CD4-positive, alpha-beta T cell treated with Interleukin-6 at 100 ng/mL for 8 hours (primary cell): Measurements from ENCODE around the gene CST11.
"Not testable (repeated sequence)": the region's sequence is repeated elsewhere in the genome, so short reads cannot be mapped to it uniquely, and the experiment has no call there.

ENCODE experiments used
- DNase-seq: peaks from one replicate; pipeline ENCODE4 v3.0.0-alpha.2; 2020; ENCODE audit warnings: mixed read lengths, low spot score

Gene CST11, protein sequence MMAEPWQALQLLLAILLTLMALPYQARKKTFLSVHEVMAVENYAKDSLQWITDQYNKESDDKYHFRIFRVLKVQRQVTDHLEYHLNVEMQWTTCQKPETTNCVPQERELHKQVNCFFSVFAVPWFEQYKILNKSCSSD

DNA sequence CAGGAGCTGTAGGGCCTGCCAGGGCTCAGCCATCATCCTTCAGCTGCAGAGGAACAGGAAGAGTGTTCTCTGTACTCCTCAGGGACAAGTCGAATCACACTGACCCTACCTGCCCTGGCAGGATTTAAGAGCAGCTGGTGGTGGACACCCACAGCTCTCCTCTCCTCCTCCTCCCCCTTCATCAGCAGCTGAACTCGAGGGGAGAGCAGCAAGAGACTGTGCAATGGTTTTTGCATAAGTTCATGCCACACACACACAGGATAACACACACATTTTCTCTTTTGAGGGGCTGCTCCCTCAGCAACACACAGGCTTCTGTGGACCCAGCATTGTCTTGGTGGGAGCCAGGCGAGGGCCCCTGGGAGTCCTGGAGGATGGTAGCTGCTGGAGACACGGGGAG, at the start of gene CST11:
CST11 (minus strand) TSS at position 101 of the 400 bp plus-strand sequence; CDS start at position 36, 65 bp downstream.
- no peak for DNase-seq

DNA sequence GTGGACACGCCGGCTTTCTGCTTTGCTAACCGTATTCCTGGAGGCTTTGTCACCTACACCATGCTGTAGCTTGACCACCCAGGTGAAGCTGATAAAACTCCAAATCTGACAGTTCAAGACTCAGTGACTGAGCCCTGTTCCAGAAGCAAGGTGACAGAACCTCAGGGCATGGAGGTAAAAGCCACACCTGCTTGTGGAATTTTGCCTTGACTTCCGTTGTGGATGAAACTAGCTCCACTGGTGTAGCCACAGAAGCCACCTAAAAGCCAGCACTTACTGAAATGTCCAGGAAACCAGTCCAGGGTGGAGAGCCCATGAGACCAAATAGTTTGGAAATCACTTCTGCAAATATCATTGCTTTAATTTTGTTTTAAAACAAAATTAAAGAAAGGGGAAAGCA, 49.2 kb upstream of the CST11 start:
- DNase-seq = no peak

GRCh38 chr20:23497536-23497935, 44.9 kb upstream of the CST11 start:
- no peak for DNase-seq

DNA sequence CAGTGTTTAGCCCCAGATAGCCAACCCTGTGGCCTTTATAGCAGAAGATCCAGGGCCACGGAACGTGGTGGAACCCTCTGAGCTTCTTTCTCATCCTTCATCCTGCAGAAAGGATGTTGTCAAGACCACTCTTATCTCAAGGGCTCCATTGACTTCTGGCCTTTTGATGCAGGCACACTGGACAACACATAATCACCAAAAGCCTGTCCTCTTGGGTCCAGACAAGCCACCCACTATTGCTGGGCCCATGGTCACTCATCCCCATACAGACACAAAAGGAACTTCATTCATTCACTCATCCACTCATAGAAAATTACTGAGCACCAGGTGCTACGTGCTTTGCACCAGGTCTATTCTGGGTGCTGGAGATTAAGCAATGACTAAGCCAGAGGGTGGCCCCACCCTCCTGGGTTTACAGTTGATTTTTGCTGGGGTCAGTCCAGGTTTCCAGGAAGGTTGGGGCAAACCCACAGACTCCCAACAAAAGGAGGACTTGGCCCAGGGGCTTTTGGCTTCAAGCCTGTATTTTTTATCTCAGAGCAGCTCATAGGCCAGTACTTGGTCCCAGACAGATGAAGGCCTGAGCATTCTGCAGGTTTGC, 40.6 kb upstream of the CST11 start:
- DNase-seq = no peak

- DNase-seq = no peak
Observed at GRCh38 chr20:23492292-23492691, 39.6 kb upstream of the CST11 start.

GRCh38 chr20:23490817-23491216, 38.1 kb upstream of the CST11 start, which contains the start of gene CST8:
TSS of gene CST8 (plus strand) at chr20:23491117. CDS start at chr20:23491668, 551 bp downstream.
- no peak for DNase-seq

DNA sequence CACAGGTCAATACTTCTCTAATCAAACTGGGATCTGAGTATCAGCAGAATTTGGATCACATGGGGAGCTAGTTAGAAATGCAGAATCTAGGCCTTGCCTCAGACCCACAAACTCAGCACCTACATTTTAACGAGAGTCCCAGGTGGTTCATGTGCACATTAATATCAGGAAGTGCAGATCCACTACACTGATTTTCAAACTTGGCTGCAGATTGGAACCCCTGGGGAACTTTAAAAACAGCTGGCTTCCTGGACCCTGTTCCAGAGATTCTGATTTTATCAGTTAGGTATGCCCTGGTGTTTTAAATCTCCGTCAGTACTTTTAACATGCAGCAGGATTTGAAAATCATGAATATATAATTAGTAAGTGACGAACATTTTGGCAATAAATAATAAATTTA, 36.3 kb upstream of the CST11 start:
- DNase-seq = no peak

DNA sequence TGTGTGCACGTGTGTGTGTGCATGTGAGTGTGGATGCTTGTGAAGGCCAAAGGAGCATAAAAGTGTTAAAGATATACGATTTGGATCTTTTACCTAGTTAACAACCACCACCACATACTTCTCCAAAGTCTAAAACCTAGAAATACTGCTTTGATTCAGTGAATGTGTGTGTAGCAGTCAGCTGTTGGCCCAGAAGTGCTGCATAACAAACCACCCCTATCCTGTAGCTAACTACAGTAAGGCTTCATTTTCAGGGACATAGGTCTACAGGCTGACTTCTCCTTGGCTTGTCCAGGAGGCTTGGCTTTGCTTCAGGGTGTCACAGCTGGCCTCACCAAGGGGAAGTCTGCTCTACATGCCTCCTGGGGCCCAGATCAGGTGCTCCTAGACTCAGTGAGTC, 35.8 kb upstream of the CST11 start:
- no peak for DNase-seq

GRCh38 chr20:23484081-23484480, 31.4 kb upstream of the CST11 start:
- DNase-seq = no peak

DNA sequence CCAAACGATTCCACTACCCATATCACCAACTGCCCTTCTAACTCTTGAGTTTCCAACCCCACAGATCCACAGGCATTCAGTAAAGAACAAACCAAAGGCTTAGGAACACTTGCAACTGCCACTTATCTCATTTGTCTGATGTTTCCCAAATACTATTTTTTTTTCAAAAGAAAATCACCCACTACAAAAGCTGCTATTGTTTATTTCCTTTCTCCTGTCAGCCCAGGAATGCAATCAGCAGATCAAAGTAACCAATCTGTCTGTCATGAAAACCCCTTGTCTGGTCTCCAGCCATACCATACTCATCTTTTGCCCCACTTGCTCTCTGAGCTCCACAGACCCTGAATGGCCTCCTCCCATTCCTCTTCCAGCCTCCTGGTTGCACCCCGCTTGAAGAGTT, 29.5 kb upstream of the CST11 start:
- DNase-seq = no peak

- no peak for DNase-seq
Observed at GRCh38 chr20:23479043-23479442, 26.4 kb upstream of the CST11 start.

- no peak for DNase-seq
Observed at GRCh38 chr20:23477223-23477622, 24.5 kb upstream of the CST11 start.

DNA sequence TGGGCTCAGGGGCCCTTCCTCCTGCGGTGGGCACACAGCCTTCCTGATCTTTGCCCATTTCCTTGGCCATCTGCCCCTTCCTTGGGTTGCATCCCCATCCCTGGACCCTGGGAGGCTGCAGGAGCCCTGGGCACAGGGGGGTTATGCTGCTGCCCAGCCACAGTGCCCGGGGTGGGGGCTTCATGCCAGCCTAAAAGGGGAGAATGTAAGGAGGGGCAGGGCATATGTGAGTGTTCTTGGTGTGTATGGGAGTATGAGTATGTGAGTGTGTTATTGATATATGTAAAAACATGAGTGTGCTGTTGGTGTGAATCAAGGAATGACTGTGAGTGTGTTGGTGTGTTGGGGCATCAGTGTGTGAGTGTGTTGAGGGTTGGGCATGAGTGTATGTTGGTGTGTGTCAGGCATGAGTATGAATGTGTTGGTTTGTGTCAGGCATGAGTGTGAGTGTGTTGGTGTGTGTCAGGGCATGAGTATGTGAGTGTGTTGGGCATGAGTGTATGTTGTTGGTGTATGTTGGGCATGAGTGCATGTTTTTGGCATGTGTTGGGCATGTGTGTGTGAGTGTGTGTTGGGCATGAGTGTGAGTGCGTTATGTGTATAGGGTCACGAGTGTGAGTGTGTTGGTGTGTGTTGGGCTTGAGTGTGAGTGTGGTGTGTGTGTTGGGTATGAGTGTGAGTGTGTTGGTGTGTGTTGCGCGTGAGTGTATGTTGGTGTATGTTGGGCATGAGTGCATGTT, 23.5 kb upstream of the CST11 start:
- no peak for DNase-seq

DNA sequence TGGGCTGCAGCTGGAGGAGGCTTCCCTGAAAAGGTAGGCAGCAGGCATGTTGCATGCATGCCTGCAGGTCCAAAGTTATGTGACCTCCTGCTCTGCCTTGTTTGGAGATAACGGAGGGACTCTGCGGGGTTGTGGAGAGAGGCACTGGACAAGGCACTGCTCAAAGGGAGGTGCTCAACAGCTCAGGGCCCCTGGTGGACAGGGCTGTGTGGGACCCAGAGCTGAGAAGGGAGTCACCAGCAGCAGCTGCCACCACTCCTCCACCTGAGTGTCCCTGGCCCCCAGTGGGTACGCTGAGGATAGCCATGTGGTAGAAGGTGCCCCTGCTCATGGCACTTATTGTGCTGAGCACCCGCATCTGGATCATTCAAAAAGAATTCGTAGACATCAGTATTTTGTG, 22.7 kb upstream of the CST11 start:
- no peak for DNase-seq

DNA sequence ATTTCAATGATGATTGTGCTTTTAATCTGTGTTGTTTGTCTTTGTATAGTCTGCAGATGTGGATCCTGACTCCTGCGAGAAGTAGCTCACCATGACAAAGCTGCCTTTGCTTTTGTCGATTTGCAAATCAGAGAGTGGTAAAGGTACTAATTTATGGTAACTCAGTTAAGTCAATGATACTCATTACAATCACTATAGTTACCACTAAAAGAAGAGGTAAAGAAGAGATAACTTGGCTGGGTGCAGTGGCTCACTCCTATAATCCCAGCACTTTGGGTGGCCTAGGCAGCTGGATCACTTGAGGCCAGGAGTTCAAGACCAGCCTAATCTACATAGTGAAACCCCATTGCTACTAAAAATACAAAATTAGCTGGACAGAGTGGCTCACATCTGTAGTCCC, 20.6 kb upstream of the CST11 start:
- not testable (repeated sequence) for DNase-seq

DNA sequence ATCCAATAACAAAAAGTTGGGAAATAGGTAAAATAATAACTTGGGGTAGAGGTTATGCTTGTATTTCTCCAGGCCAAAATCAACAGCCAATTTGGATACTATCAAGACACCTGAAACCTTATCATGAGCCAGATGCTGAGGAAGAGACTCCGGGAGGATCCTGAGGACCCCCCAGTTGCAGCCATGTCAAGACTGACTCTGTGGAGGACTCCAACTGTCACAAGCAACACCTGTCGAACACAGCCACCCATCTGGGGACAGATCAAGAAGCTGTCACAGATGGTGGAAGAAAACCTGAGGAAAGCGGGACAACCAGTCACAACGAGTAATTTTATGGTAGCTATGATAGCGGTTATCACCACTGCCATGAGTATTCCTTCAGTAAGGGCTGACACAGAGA, 19.6 kb upstream of the CST11 start:
- DNase-seq = not testable (repeated sequence)

GRCh38 chr20:23466961-23467360, 14.3 kb upstream of the CST11 start:
- DNase-seq = not testable (repeated sequence)

- no peak for DNase-seq
Observed at GRCh38 chr20:23461180-23461579, 8.5 kb upstream of the CST11 start.

- DNase-seq = no peak
Observed at GRCh38 chr20:23459461-23460150, 6.9 kb upstream of the CST11 start.

DNA sequence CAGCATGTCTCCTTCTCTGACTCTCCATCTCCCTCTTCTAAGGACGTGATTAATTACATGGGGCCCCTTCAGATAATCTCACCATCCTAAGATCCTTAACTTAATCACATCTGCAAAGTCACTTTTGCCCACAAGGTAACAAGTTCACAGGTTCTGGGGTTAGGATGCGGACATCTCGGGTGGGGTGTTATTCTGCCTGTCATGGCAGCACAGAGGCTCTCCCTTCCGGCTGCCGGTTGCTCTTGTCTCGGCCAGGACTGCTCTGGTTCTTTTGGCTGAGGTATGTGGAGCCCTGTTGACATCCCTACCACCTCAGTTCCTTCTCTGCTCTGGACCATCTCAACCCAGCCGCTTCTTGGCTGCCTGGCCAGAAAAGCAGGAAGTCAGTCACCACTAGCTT, 4.2 kb upstream of the CST11 start:
- no peak for DNase-seq

GRCh38 chr20:23456409-23456808, 3.7 kb upstream of the CST11 start:
- no peak for DNase-seq

DNA sequence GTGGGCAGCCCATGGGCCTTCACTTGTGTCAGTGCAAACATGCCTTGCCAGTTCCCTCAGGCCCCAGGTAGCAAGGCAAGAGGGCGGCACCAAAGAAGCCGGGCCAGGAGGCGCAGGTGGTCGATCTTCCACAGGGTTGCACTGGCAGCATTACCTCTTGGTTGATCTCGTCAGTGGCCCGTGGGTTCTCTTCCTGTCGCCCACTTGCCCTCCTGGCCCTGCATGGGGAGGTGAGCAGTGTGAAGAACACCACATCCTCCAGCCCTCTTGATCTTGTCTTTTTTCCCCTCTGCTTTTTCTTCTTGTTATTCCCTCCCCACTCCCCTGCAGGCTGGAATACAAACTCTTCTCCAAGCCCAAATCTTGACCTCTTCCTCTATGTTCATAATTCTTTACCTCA, 3.0 kb upstream of the CST11 start:
- DNase-seq = no peak

GRCh38 chr20:23454816-23455215, 2.1 kb upstream of the CST11 start:
- no peak for DNase-seq
